Trophoblast cell (in vitro differentiated cells and primary cell): ENCODE data around the gene BHMT.

Experiments used
- DNase-seq, 2 donors: peaks; one replicate each; pipeline ENCODE4 v3.0.0-alpha.2; 2016
- H2AFZ ChIP-seq: 2 replicates; pipeline ENCODE4 v1.6.1; 2013; ENCODE audit warnings: low read length, moderate library complexity, mild to moderate bottlenecking; ENCODE audit not compliant: insufficient read depth, poor library complexity
- H2AK5ac ChIP-seq: 2 replicates; pipeline ENCODE4 v1.6.1; 2013; ENCODE audit warnings: mild to moderate bottlenecking, low read length
- H2BK120ac ChIP-seq: 2 replicates; pipeline ENCODE4 v1.6.1; 2013; ENCODE audit warnings: low read length, mild to moderate bottlenecking, moderate library complexity; ENCODE audit not compliant: insufficient read depth, poor library complexity
- H2BK12ac ChIP-seq: 2 replicates; pipeline ENCODE4 v1.6.1; 2013; ENCODE audit warnings: mild to moderate bottlenecking, low read length, moderate library complexity
- H2BK5ac ChIP-seq: 2 replicates; pipeline ENCODE4 v1.6.1; 2013; ENCODE audit warnings: low read length, low read depth, moderate library complexity, mild to moderate bottlenecking; ENCODE audit not compliant: poor library complexity
- H3K14ac ChIP-seq: 2 replicates; pipeline ENCODE4 v1.6.1; 2013; ENCODE audit warnings: mild to moderate bottlenecking, low read length
- H3K18ac ChIP-seq: 2 replicates; pipeline ENCODE4 v1.6.1; 2013; ENCODE audit warnings: mild to moderate bottlenecking, low read length
- H3K23ac ChIP-seq: 2 replicates; pipeline ENCODE4 v1.6.1; 2013; ENCODE audit warnings: low read length
- H3K27ac ChIP-seq: 2 replicates; pipeline ENCODE4 v1.5.1; 2013; ENCODE audit warnings: low read depth, mild to moderate bottlenecking, inconsistent platforms, low read length, moderate library complexity
- H3K27me3 ChIP-seq: 2 replicates; pipeline ENCODE4 v1.6.1; 2013; ENCODE audit warnings: inconsistent platforms, mild to moderate bottlenecking, low read length, moderate library complexity; ENCODE audit not compliant: insufficient read depth
- H3K36me3 ChIP-seq, 2 experiments: 1 replicate in 1 of 2; 2 replicates in 1 of 2; pipeline ENCODE4 v1.6.1; 2013; ENCODE audit warnings: low read length in 2 of 2, mild to moderate bottlenecking in 2 of 2, moderate library complexity in 1 of 2; ENCODE audit not compliant: insufficient read depth in 2 of 2, control insufficient read depth in 1 of 2
- H3K4ac ChIP-seq: 2 replicates; pipeline ENCODE4 v1.6.1; 2013; ENCODE audit warnings: low read depth, mild to moderate bottlenecking, low read length, moderate library complexity
- H3K4me1 ChIP-seq, 2 experiments: 1 replicate in 1 of 2; 2 replicates in 1 of 2; pipeline ENCODE4 v1.6.1; 2013; ENCODE audit warnings: low read length in 2 of 2, mild to moderate bottlenecking in 2 of 2, moderate library complexity in 1 of 2; ENCODE audit not compliant: insufficient read depth in 2 of 2, control insufficient read depth in 1 of 2
- H3K4me2 ChIP-seq: 2 replicates; pipeline ENCODE4 v1.6.1; 2013; ENCODE audit warnings: inconsistent platforms, mild to moderate bottlenecking, low read length, moderate library complexity
- H3K4me3 ChIP-seq: 2 replicates; pipeline ENCODE4 v1.5.1; 2013; ENCODE audit warnings: mild to moderate bottlenecking, low read depth, low read length, inconsistent platforms
- H3K79me1 ChIP-seq: one replicate; pipeline ENCODE4 v1.6.1; 2013; ENCODE audit warnings: low read length
- H3K79me2 ChIP-seq: 2 replicates; pipeline ENCODE4 v1.6.1; 2013; ENCODE audit warnings: low read length, mild to moderate bottlenecking; ENCODE audit not compliant: control insufficient read depth, insufficient read depth, poor library complexity
- H3K9ac ChIP-seq: 2 replicates; pipeline ENCODE4 v1.6.1; 2013; ENCODE audit warnings: mild to moderate bottlenecking, low read length
- H3K9me3 ChIP-seq: 2 replicates; pipeline ENCODE4 v1.6.1; 2013; ENCODE audit warnings: low read depth, mild to moderate bottlenecking, control low read depth, inconsistent platforms, low read length; ENCODE audit not compliant: insufficient read depth
- H4K12ac ChIP-seq: 2 replicates; pipeline ENCODE4 v1.6.1; 2013; ENCODE audit warnings: low read depth, mild to moderate bottlenecking, low read length, moderate library complexity
- H4K8ac ChIP-seq: 2 replicates; pipeline ENCODE4 v1.6.1; 2013; ENCODE audit warnings: low read depth, mild to moderate bottlenecking, low read length, moderate library complexity
- H4K91ac ChIP-seq: one replicate; pipeline ENCODE4 v1.6.1; 2013; ENCODE audit warnings: low read depth, mild to moderate bottlenecking, low read length, moderate library complexity
- WGBS: extraction: QIAGEN DNeasy Blood & Tissue Kit; methylation state at CpG from one replicate; pipeline ENCODE4 v1.1.7; 2013; ENCODE audit warnings: missing lambda C conversion rate; ENCODE audit not compliant: insufficient read length, insufficient coverage; ENCODE audit errors: extremely low coverage; 5-methylcytosine and 5-hydroxymethylcytosine counted together

The BHMT gene

GRCh38 chr5:79091064-79091463, 20.5 kb upstream of the BHMT start:
- H3K27me3 ChIP-seq: no peaks in the 10 kb centered on the region
- no peak overlapping the region for H3K18ac ChIP-seq
- H2AK5ac ChIP-seq: no peak overlapping the region
- no peak overlapping the region for H3K4me2 ChIP-seq
- no peak overlapping the region for H4K91ac ChIP-seq
- H3K36me3 ChIP-seq: no peaks in the 10 kb centered on the region
- H3K4me1 ChIP-seq: peaks cover 2% of the 10 kb centered on the region in 2 experiments
- no peak overlapping the region for H3K23ac ChIP-seq
- no peak overlapping the region for H2BK120ac ChIP-seq
- no peak overlapping the region for H2AFZ ChIP-seq
- DNase-seq: no peak
- H3K27ac ChIP-seq: no peak overlapping the region
- no peak overlapping the region for H2BK5ac ChIP-seq
- H3K4me3 ChIP-seq: no peak overlapping the region
- H2BK12ac ChIP-seq: no peak overlapping the region
- no peaks in the 10 kb centered on the region for H3K79me2 ChIP-seq
- no peak overlapping the region for H3K14ac ChIP-seq
- H3K4ac ChIP-seq: no peak overlapping the region
- H3K79me1 ChIP-seq: no peaks in the 10 kb centered on the region
- no peak overlapping the region for H4K8ac ChIP-seq
- H3K9ac ChIP-seq: no peak overlapping the region
- H4K12ac ChIP-seq: no peak overlapping the region
- no peaks in the 10 kb centered on the region for H3K9me3 ChIP-seq
- WGBS: no CpG with 5 or more reads among the region's 3 CpGs

GRCh38 chr5:79093762-79094161, 17.8 kb upstream of the BHMT start:
- no peak overlapping the region for H2BK120ac ChIP-seq

GRCh38 chr5:79105868-79106267, 5.7 kb upstream of the BHMT start:
- Histone ChIP-seq H3K14ac (no peak overlapping the region), H3K79me2 (no peaks in the 10 kb centered on the region), H3K4me2 (no peak overlapping the region), H3K36me3 (no peaks in the 10 kb centered on the region), H4K91ac (no peak overlapping the region), H3K79me1 (no peaks in the 10 kb centered on the region), H3K4me3 (no peak overlapping the region), H3K9me3 (no peaks in the 10 kb centered on the region), H3K9ac (no peak overlapping the region), H3K4me1 (no peaks in the 10 kb centered on the region), H3K27me3 (no peaks in the 10 kb centered on the region), H2BK12ac (no peak overlapping the region), H3K4ac (no peak overlapping the region), H4K12ac (no peak overlapping the region), H2AFZ (no peak overlapping the region), H3K18ac (no peak overlapping the region), H2BK120ac (no peak overlapping the region), H3K27ac (no peak overlapping the region), H3K23ac (no peak overlapping the region), H4K8ac (no peak overlapping the region), H2BK5ac (no peak overlapping the region), H2AK5ac (no peak overlapping the region)
- no CpG with 5 or more reads among the region's 2 CpGs for WGBS
- DNase-seq: no peak

More at GRCh38 chr5:79093762-79094161, 17.8 kb upstream of the BHMT start:
- H3K14ac ChIP-seq: no peak overlapping the region
- H3K23ac ChIP-seq: no peak overlapping the region
- H2AK5ac ChIP-seq: no peak overlapping the region
- H3K9me3 ChIP-seq: no peaks in the 10 kb centered on the region
- no peak overlapping the region for H3K18ac ChIP-seq
- H3K79me1 ChIP-seq: no peaks in the 10 kb centered on the region
- no peak overlapping the region for H3K4ac ChIP-seq
- H3K9ac ChIP-seq: no peak overlapping the region
- no peak for DNase-seq
- H3K4me2 ChIP-seq: no peak overlapping the region
- no peak overlapping the region for H3K27ac ChIP-seq
- H4K8ac ChIP-seq: no peak overlapping the region
- H3K4me1 ChIP-seq: no peaks in the 10 kb centered on the region
- no peaks in the 10 kb centered on the region for H3K79me2 ChIP-seq
- no peaks in the 10 kb centered on the region for H3K27me3 ChIP-seq
- H2BK12ac ChIP-seq: no peak overlapping the region
- H3K36me3 ChIP-seq: no peaks in the 10 kb centered on the region
- H4K91ac ChIP-seq: no peak overlapping the region
- H2BK5ac ChIP-seq: no peak overlapping the region
- 100% methylated on average over 1 of the region's 3 CpGs for WGBS
- H2AFZ ChIP-seq: no peak overlapping the region
- no peak overlapping the region for H4K12ac ChIP-seq
- H3K4me3 ChIP-seq: no peak overlapping the region

- Histone ChIP-seq H3K9ac (no peak overlapping the region), H3K4me2 (no peak overlapping the region), H3K79me2 (no peaks in the 10 kb centered on the region), H2AK5ac (no peak overlapping the region), H4K8ac (no peak overlapping the region), H3K18ac (no peak overlapping the region), H2BK5ac (no peak overlapping the region), H3K36me3 (no peaks in the 10 kb centered on the region), H3K9me3 (peaks cover 5% of the 10 kb centered on the region), H3K79me1 (no peaks in the 10 kb centered on the region), H4K91ac (no peak overlapping the region), H2BK120ac (no peak overlapping the region), H3K4ac (no peak overlapping the region), H3K27ac (no peak overlapping the region), H3K4me1 (peaks cover 0 to 6% of the 10 kb centered on the region in 2 experiments), H3K4me3 (no peak overlapping the region), H3K27me3 (peaks cover 12% of the 10 kb centered on the region), H2AFZ (no peak overlapping the region), H4K12ac (no peak overlapping the region), H2BK12ac (no peak overlapping the region), H3K23ac (no peak overlapping the region), H3K14ac (no peak overlapping the region)
- WGBS: no CpG with 5 or more reads among the region's 7 CpGs
- peak in 1 of 2 donors; percentile 17 for DNase-seq
Observed at GRCh38 chr5:79107020-79107796, 4.4 kb upstream of the BHMT start.
